Measurements from ENCODE around the gene SLC22A23. TPM values are rescaled to one million over a fixed set of nuclear protein-coding genes. Genes with fewer than 3 reads are reported as not detected.

The SLC22A23 gene
- total and polyA plus RNA-seq, 2 of the 4 experiments (the other 2 are of a cell fraction) = 0.72 to 1.6 TPM

GRCh38 chr6:3433005-3433404, 23.8 kb downstream of the SLC22A23 start:
- CTCF ChIA-PET = no interaction called here
- no peak overlapping the region for H3K9ac ChIP-seq (ENCODE audit: low read depth, low read length)
- peaks cover 2% of the 10 kb centered on the region for H3K4me1 ChIP-seq (ENCODE audit: control insufficient read depth, insufficient read depth, low read length)
- TF ChIP-seq SMC3 (IDR thresholded peaks at IDR 0.05; ENCODE audit: low read depth, low read length) (no peak), ELK1 (IDR thresholded peaks at IDR 0.05; ENCODE audit: borderline replicate concordance, low read depth, low read length) (no peak), MAZ (IDR thresholded peaks at IDR 0.05; ENCODE audit: borderline replicate concordance, low read depth, low read length) (no peak), RFX5 (IDR thresholded peaks at IDR 0.05; ENCODE audit: low read depth, low read length) (no peak), NFE2L2 (IDR thresholded peaks at IDR 0.05; ENCODE audit: low read depth, low read length) (no peak), BHLHE40 (IDR thresholded peaks at IDR 0.05; ENCODE audit: low read depth, low read length) (no peak), RAD21 (IDR thresholded peaks at IDR 0.05; ENCODE audit: low read length) (no peak), POLR2A (IDR thresholded peaks at IDR 0.05; ENCODE audit: low read depth, low read length) (no peak), CHD1 (IDR thresholded peaks at IDR 0.05; ENCODE audit: low read depth, low read length) (no peak), USF2 (IDR thresholded peaks at IDR 0.05; ENCODE audit: low read depth, low read length) (no peak), CTCF (conservative IDR thresholded peaks at IDR 0.05; ENCODE audit: low read depth, low read length) (no peak)
- no peak overlapping the region for H4K8ac ChIP-seq (ENCODE audit: low read depth in 2 of 2, low read length in 2 of 2)
- dilution Hi-C loops (cut with HindIII; ENCODE audit: low sequenced_read_pairs, unreplicated experiment) (no loop called here), in situ Hi-C loops (cut with MboI; ENCODE audit: low sequenced_read_pairs) (no loop called here), intact Hi-C loops (cut with micrococcal nuclease) (no loop called here)
- 40% methylated on average over 1 of the region's 4 CpGs; no CpG with 5 or more reads in 1 of the 2 experiments for WGBS, 2 experiments (ENCODE audit: extremely low coverage in 2 of 2, insufficient read length in 1 of 2)
- no peak overlapping the region for H2AK9ac ChIP-seq (replicated peaks; ENCODE audit: low read depth, low read length, poor library complexity)
- no peak overlapping the region for H3K4ac ChIP-seq (ENCODE audit: low read depth, low read length)
- no peak overlapping the region for H4K91ac ChIP-seq (ENCODE audit: insufficient read depth, low read depth, low read length)
- peaks cover 3% of the 10 kb centered on the region; the same call in 1 of the 2 replicates for H3K9me3 ChIP-seq (ENCODE audit: control insufficient read depth, insufficient read depth, low read length)
- H2BK20ac ChIP-seq (ENCODE audit: low read depth, low read length) = no peak overlapping the region
- no peak overlapping the region for H2BK120ac ChIP-seq (ENCODE audit: low read depth, low read length)
- H2BK5ac ChIP-seq (ENCODE audit: low read depth, low read length, poor library complexity, severe bottlenecking) = no peak overlapping the region
- no TSS peak for BruUV-seq (replicated peaks)
- no peak overlapping the region for H4K5ac ChIP-seq (ENCODE audit: low read depth, low read length)
- H3K4me3 ChIP-seq (ENCODE audit: insufficient read depth, low read depth, low read length) = no peak overlapping the region
- no peak overlapping the region for H2BK15ac ChIP-seq (ENCODE audit: low read depth, low read length)
- H3K18ac ChIP-seq (ENCODE audit: low read depth, low read length) = no peak overlapping the region
- no peak overlapping the region for H3K56ac ChIP-seq (ENCODE audit: extremely low read depth, insufficient read depth, low read length)
- peaks cover 2% of the 10 kb centered on the region; the same call in 1 of the 2 replicates for H3K9me1 ChIP-seq (ENCODE audit: insufficient read depth, low read length)
- H3K23ac ChIP-seq (ENCODE audit: low read depth, low read length) = no peak overlapping the region
- no peak overlapping the region for H3K14ac ChIP-seq (replicated peaks; ENCODE audit: low read depth, low read length)
- POLR2A ChIA-PET (ENCODE audit: unreplicated experiment) = no interaction called here
- H2AK5ac ChIP-seq (ENCODE audit: low read depth, low read length) = no peak overlapping the region
- no peak overlapping the region for H2AFZ ChIP-seq (replicated peaks; ENCODE audit: low read length, poor library complexity)
- no peak overlapping the region for H3K4me2 ChIP-seq (ENCODE audit: low read depth, low read length)
- no peak for ATAC-seq (ENCODE audit: low read depth)
- no peak overlapping the region for H3K27ac ChIP-seq (ENCODE audit: insufficient read depth, low read length)
- H3K79me1 ChIP-seq (ENCODE audit: low read depth in 1 of 2, low read length in 2 of 2) = no peaks in the 10 kb centered on the region
- H3K27me3 ChIP-seq (ENCODE audit: control insufficient read depth, insufficient read depth, low read length) = peaks cover 40% of the 10 kb centered on the region
- no peaks in the 10 kb centered on the region for H3K36me3 ChIP-seq (ENCODE audit: control insufficient read depth, insufficient read depth, low read length)
- DNase-seq = no peak
- no peaks in the 10 kb centered on the region for H4K20me1 ChIP-seq (ENCODE audit: insufficient read depth, low read length)
